NOMO-1 treated with DMSO at 0.1 percent for 48 hours (cell line): Measurements from ENCODE around the gene SULT1C3.

ENCODE experiments used
- DNase-seq: peaks from one replicate; lab custom pipeline; 2025; ENCODE audit not compliant: unreplicated experiment; lab: John Stamatoyannopoulos, UW

Gene SULT1C3

DNA sequence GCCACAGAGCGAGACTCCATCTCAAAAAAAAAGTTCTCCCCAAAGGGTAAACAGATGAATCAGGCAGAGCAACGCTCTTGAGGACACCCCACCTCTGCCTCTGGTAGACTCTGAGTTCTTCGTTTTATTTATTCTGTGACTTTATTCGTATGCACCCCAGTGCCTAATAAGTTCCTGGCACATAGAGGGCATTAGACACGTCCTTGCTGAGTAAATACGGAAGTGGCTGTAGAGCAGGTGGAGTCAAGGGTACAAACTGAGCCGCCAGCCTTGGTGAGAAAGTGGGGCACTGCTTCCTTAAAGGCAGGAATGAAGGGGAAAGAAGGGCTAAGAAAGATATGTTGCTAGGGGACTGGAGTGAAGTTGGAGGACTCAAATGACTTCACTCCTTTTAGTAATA lies 61.8 kb downstream of the SULT1C3 start:
- no peak for DNase-seq

DNA sequence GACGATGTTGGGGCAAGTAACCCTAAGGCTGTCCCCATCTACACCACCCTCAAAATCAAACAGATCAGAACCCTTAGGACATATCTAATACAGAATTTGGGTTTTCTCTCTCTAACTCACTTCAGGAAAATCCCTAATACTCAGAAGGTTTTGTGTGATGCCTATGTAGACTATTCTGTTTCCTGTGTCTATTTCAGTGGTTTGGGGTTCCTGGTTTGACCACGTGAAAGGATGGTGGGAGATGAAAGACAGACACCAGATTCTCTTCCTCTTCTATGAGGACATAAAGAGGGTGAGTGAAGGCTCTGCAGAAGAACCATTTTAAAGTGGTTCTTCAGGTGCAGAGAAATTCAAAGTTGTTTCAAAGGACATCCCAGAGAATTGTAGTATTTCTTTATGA lies 65.2 kb downstream of the SULT1C3 start:
- no peak for DNase-seq

DNA sequence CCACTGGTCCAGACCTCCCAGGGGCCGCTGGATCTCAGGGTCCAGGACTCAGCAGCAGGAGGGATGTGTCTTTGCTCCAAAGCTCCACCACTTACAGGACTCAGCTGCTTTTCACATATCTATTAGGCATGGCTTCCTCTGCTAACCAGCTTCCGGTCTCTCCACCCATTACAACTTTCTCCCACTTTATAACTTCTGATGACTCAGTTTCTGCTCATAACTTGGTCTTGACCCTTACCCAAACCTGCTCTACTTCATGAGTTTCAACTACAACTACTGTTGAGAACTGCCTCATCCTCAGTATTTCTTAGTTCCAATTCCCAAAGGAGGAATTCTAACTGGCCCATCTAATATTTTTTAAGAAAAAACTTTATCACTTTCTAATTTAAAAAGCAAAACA lies 66.1 kb downstream of the SULT1C3 start:
- DNase-seq, result no peak

DNA sequence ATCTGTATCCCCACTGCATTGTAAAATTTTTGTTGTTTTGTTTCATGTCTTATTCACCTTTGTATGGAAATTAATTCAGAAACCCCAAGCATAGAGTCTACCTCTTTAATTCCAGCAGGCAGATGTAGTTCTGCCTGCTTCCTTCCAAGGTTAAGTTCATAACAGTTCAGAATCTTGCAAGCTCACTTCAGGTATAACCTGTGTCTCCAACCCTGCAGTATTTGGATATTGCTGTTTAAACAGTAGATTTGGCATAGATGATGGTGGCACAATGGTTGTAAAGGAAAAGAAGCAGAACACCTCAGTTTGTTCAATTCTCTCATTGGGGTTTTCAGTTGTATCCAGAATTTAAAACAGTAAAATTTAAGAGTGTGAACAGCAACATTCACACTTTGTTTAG lies 70.1 kb downstream of the SULT1C3 start:
- DNase-seq, result no peak
